ENCODE results near the gene IL3.

Gene IL3

GRCh38 chr5:132057498-132058255 is 2.8 kb upstream of the IL3 start:
- no peak for DNase-seq (ENCODE audit: low spot score)

GRCh38 chr5:132058646-132059042 is 1.8 kb upstream of the IL3 start:
- no peak for DNase-seq (ENCODE audit: low spot score)

- DNase-seq (ENCODE audit: low spot score), result no peak
These were observed 1.3 kb upstream of the IL3 start for GRCh38 chr5:132059043-132059695.

- no peak for DNase-seq (ENCODE audit: low spot score)
These were observed 557 bp upstream of the IL3 start for GRCh38 chr5:132059696-132060500.

- DNase-seq (ENCODE audit: low spot score), result peak; percentile 90
These were observed 2.8 kb downstream of the IL3 start for GRCh38 chr5:132063090-132063911.

- no peak for DNase-seq (ENCODE audit: low spot score)
These were observed 3.7 kb downstream of the IL3 start for GRCh38 chr5:132064140-132064539.

GRCh38 chr5:132064738-132065331 is 4.4 kb downstream of the IL3 start:
- peak; percentile 91 for DNase-seq (ENCODE audit: low spot score)

- peak; percentile 90 for DNase-seq (ENCODE audit: low spot score)
These were observed 5.0 kb downstream of the IL3 start for GRCh38 chr5:132065351-132065937.

GRCh38 chr5:132065951-132066701 is 5.7 kb downstream of the IL3 start:
- no peak for DNase-seq (ENCODE audit: low spot score)

- DNase-seq (ENCODE audit: low spot score), result no peak
These were observed 6.4 kb downstream of the IL3 start for GRCh38 chr5:132066871-132067270.

- no peak for DNase-seq (ENCODE audit: low spot score)
These were observed 7.0 kb downstream of the IL3 start for GRCh38 chr5:132067451-132067850.

- DNase-seq (ENCODE audit: low spot score), result no peak
These were observed 7.7 kb downstream of the IL3 start for GRCh38 chr5:132067941-132068808.

- DNase-seq (ENCODE audit: low spot score), result no peak
These were observed 9.1 kb downstream of the IL3 start for GRCh38 chr5:132069561-132069960.

GRCh38 chr5:132069994-132070393 is 9.5 kb downstream of the IL3 start:
- no peak for DNase-seq (ENCODE audit: low spot score)

- DNase-seq (ENCODE audit: low spot score), result no peak
These were observed 10.2 kb downstream of the IL3 start for GRCh38 chr5:132070460-132071337.

- no peak for DNase-seq (ENCODE audit: low spot score)
These were observed 10.9 kb downstream of the IL3 start for GRCh38 chr5:132071338-132071707.

GRCh38 chr5:132072070-132072469 is 11.6 kb downstream of the IL3 start:
- DNase-seq (ENCODE audit: low spot score), result no peak

GRCh38 chr5:132072528-132072927 is 12.1 kb downstream of the IL3 start:
- DNase-seq (ENCODE audit: low spot score), result no peak
